ENCODE measurements around the gene TFPI. TPM values are rescaled to one million over a fixed set of nuclear protein-coding genes. Genes with fewer than 3 reads are reported as not detected.

Gene TFPI
- total RNA-seq, 4 donors from 2014 or later, result 7.1 to 28.9 (median 20.2) TPM

- intact Hi-C loops (cut with DNase I; ENCODE audit: low total_unique reads), result no loop called here
- no peaks in the 10 kb centered on the region for H3K36me3 ChIP-seq
- in situ Hi-C loops (cut with MboI; ENCODE audit: low pct_ligation_motif_present in 1 of 4, low pct_unique_long_range_greater_than_20kb in 1 of 4, low sequenced_read_pairs in 3 of 4), result loop anchor here in 1 of 4 donors (25.0 kb wide), 1 partner anchor 606 kb away; no protein-coding TSS in a partner anchor
Observed at GRCh38 chr2:187468262-187468661, 86.0 kb downstream of the TFPI start.

GRCh38 chr2:187466129-187466792 lies 88.0 kb downstream of the TFPI start:
- DNase-seq, result no peak
- Histone ChIP-seq H3K27ac (no peak overlapping the region), H3K36me3 (no peaks in the 10 kb centered on the region), H3K27me3 (no peaks in the 10 kb centered on the region), H3K9me3 (no peaks in the 10 kb centered on the region), H3K4me3 (no peak overlapping the region), H3K4me1 (no peaks in the 10 kb centered on the region)
- intact Hi-C loops (cut with DNase I; ENCODE audit: low total_unique reads), result no loop called here
- 78 to 82% methylated on average over 2 of the region's 2 CpGs for WGBS, 2 donors (ENCODE audit: low coverage in 1 of 2)
- no peak for TF ChIP-seq EP300 (IDR thresholded peaks at IDR 0.05; ENCODE audit: low read depth)
- TF ChIP-seq POLR2AphosphoS5 (IDR thresholded peaks at IDR 0.05), result no peak
- TF ChIP-seq CTCF (IDR thresholded peaks at IDR 0.05), result no peak
- TF ChIP-seq POLR2A (IDR thresholded peaks at IDR 0.05), result no peak
- in situ Hi-C loops (cut with MboI; ENCODE audit: low pct_ligation_motif_present in 1 of 4, low pct_unique_long_range_greater_than_20kb in 1 of 4, low sequenced_read_pairs in 3 of 4), result loop anchor here in 1 of 4 donors (25.0 kb wide), 1 partner anchor 604 kb away; no protein-coding TSS in a partner anchor

More at GRCh38 chr2:187468262-187468661, 86.0 kb downstream of the TFPI start:
- Histone ChIP-seq H3K9me3 (no peaks in the 10 kb centered on the region), H3K27ac (no peak overlapping the region), H3K4me3 (no peak overlapping the region), H3K4me1 (no peaks in the 10 kb centered on the region), H3K27me3 (no peaks in the 10 kb centered on the region)
- TF ChIP-seq CTCF (IDR thresholded peaks at IDR 0.05) (no peak), EP300 (IDR thresholded peaks at IDR 0.05; ENCODE audit: low read depth) (no peak), POLR2A (IDR thresholded peaks at IDR 0.05) (no peak), POLR2AphosphoS5 (IDR thresholded peaks at IDR 0.05) (no peak)
- DNase-seq, result no peak

GRCh38 chr2:187462839-187463238 lies 91.4 kb downstream of the TFPI start:
- no peak for DNase-seq
- Histone ChIP-seq H3K4me3 (no peak overlapping the region), H3K36me3 (no peaks in the 10 kb centered on the region), H3K9me3 (no peaks in the 10 kb centered on the region), H3K27me3 (no peaks in the 10 kb centered on the region), H3K27ac (no peak overlapping the region), H3K4me1 (no peaks in the 10 kb centered on the region)
- in situ Hi-C loops (cut with MboI; ENCODE audit: low pct_ligation_motif_present in 1 of 4, low pct_unique_long_range_greater_than_20kb in 1 of 4, low sequenced_read_pairs in 3 of 4) (loop anchor here in 1 of 4 donors (25.0 kb wide), 1 partner anchor 601 kb away; no protein-coding TSS in a partner anchor), intact Hi-C loops (cut with DNase I; ENCODE audit: low total_unique reads) (no loop called here)
- 31 to 32% methylated on average over 4 of the region's 4 CpGs for WGBS, 2 donors (ENCODE audit: low coverage in 1 of 2)
- no peak for TF ChIP-seq CTCF (IDR thresholded peaks at IDR 0.05)
- no peak for TF ChIP-seq EP300 (IDR thresholded peaks at IDR 0.05; ENCODE audit: low read depth)
- no peak for TF ChIP-seq POLR2A (IDR thresholded peaks at IDR 0.05)
- no peak for TF ChIP-seq POLR2AphosphoS5 (IDR thresholded peaks at IDR 0.05)

- Histone ChIP-seq H3K4me3 (no peak overlapping the region), H3K9me3 (no peaks in the 10 kb centered on the region), H3K36me3 (no peaks in the 10 kb centered on the region), H3K27ac (no peak overlapping the region), H3K27me3 (no peaks in the 10 kb centered on the region), H3K4me1 (no peaks in the 10 kb centered on the region)
- no peak for DNase-seq
- intact Hi-C loops (cut with DNase I; ENCODE audit: low total_unique reads) (no loop called here), in situ Hi-C loops (cut with MboI; ENCODE audit: low pct_ligation_motif_present in 1 of 4, low pct_unique_long_range_greater_than_20kb in 1 of 4, low sequenced_read_pairs in 3 of 4) (loop anchor here in 1 of 4 donors (25.0 kb wide), 1 partner anchor 599 kb away; no protein-coding TSS in a partner anchor)
- WGBS, 2 donors (ENCODE audit: low coverage in 1 of 2), result 72 to 77% methylated on average over 11 to 28 of the region's 28 CpGs
- TF ChIP-seq POLR2A (IDR thresholded peaks at IDR 0.05) (no peak), POLR2AphosphoS5 (IDR thresholded peaks at IDR 0.05) (no peak), EP300 (IDR thresholded peaks at IDR 0.05; ENCODE audit: low read depth) (no peak), CTCF (IDR thresholded peaks at IDR 0.05) (no peak)
Observed at GRCh38 chr2:187461294-187462261, 92.7 kb downstream of the TFPI start.

All from transverse colon (tissue), 4 donors.